Glutamatergic neuron (in vitro differentiated cells): Measurements from ENCODE around the gene ANO10. TPM values are rescaled to one million over a fixed set of nuclear protein-coding genes. Genes with fewer than 3 reads are reported as not detected.

Experiments used
- DNase-seq: peaks from one replicate; pipeline ENCODE4 v3.0.0; 2022
- H3K27ac Mint-ChIP-seq: one replicate; pipeline ENCODE4 v1.8.0; 2020; ENCODE audit warnings: mild to moderate bottlenecking, mixed read lengths, inconsistent platforms; ENCODE audit not compliant: unreplicated experiment
- H3K27me3 Mint-ChIP-seq: one replicate; pipeline ENCODE4 v1.8.0; 2020; ENCODE audit warnings: mild to moderate bottlenecking, moderate library complexity, mixed read lengths, inconsistent platforms; ENCODE audit not compliant: unreplicated experiment
- H3K36me3 Mint-ChIP-seq: one replicate; pipeline ENCODE4 v1.8.0; 2020; ENCODE audit warnings: mild to moderate bottlenecking, mixed read lengths, inconsistent platforms; ENCODE audit not compliant: unreplicated experiment
- H3K4me1 Mint-ChIP-seq: one replicate; pipeline ENCODE4 v1.8.0; 2020; ENCODE audit warnings: mild to moderate bottlenecking, low read depth, mixed read lengths, inconsistent platforms; ENCODE audit not compliant: unreplicated experiment
- H3K4me3 Mint-ChIP-seq: one replicate; pipeline ENCODE4 v1.8.0; 2020; ENCODE audit warnings: mild to moderate bottlenecking, mixed read lengths, inconsistent platforms; ENCODE audit not compliant: unreplicated experiment
- H3K9me3 Mint-ChIP-seq: one replicate; pipeline ENCODE4 v1.8.0; 2020; ENCODE audit warnings: mild to moderate bottlenecking, moderate library complexity, mixed read lengths, inconsistent platforms; ENCODE audit not compliant: unreplicated experiment
- total RNA-seq: library from RNA; stranded (reverse); fragmentation: NEBNext Ultra II Directional; extraction: Animal tissue kit (Norgen Biotek cat#: 25700); gene quantifications from one replicate; pipeline ENCODE4 v1.2.1, GENCODE V29; 2021; ENCODE audit not compliant: unreplicated experiment
- TF ChIP-seq, protein P1 (sequence below): fragments of 200-600 bp; sonication (generic); IDR thresholded peaks from one replicate; pipeline ENCODE4 v1.5.0; 2021; ENCODE audit not compliant: partially characterized antibody, unreplicated experiment

The ANO10 gene
- total RNA-seq, 1 donor from 2014 or later, result 44.9 TPM

DNA sequence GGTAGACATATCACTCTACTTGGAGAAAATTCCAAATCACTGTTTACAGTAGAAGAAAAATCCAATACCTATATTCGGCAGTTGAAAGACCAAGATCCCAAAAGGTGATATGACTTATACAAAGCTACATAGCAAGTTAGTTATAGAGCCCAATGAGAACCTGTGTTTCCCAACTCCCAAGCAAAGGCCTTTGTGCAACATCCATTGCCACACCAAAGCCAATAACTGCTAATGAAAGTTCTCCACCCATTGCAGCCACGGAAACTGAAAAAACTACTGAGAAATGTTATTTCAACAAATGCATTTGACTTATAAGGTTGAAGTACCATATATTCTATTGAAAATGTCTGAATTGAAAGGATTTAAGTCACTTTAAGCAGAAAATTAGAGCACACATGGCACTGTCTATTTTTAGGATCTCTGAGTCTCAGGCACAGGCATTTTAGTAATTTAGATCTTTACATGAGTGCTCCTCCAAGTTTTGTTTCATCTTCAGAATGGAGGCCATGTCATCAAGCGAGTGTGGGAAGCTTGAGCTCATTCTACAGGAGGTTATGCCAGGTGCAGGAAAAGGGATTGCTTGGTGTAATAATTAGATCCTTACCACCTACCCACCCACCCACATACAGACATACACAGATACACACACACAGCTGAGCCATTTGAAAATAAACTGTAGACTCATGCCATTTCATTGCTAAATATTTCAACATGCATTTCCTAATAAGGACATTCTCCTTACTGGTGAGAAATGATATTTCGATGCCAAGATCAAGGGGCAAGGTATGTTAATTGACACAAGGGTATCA, 19.7 kb upstream of the ANO10 start:
- no peak overlapping the region for H3K27ac Mint-ChIP-seq
- no peaks in the 10 kb centered on the region for H3K4me1 Mint-ChIP-seq
- no peak for DNase-seq
- TF ChIP-seq, protein P1, sequence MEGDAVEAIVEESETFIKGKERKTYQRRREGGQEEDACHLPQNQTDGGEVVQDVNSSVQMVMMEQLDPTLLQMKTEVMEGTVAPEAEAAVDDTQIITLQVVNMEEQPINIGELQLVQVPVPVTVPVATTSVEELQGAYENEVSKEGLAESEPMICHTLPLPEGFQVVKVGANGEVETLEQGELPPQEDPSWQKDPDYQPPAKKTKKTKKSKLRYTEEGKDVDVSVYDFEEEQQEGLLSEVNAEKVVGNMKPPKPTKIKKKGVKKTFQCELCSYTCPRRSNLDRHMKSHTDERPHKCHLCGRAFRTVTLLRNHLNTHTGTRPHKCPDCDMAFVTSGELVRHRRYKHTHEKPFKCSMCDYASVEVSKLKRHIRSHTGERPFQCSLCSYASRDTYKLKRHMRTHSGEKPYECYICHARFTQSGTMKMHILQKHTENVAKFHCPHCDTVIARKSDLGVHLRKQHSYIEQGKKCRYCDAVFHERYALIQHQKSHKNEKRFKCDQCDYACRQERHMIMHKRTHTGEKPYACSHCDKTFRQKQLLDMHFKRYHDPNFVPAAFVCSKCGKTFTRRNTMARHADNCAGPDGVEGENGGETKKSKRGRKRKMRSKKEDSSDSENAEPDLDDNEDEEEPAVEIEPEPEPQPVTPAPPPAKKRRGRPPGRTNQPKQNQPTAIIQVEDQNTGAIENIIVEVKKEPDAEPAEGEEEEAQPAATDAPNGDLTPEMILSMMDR, result no peak
- H3K4me3 Mint-ChIP-seq, result no peak overlapping the region
- no peaks in the 10 kb centered on the region for H3K36me3 Mint-ChIP-seq
- H3K9me3 Mint-ChIP-seq, result no peaks in the 10 kb centered on the region
- H3K27me3 Mint-ChIP-seq, result peaks cover 3% of the 10 kb centered on the region

DNA sequence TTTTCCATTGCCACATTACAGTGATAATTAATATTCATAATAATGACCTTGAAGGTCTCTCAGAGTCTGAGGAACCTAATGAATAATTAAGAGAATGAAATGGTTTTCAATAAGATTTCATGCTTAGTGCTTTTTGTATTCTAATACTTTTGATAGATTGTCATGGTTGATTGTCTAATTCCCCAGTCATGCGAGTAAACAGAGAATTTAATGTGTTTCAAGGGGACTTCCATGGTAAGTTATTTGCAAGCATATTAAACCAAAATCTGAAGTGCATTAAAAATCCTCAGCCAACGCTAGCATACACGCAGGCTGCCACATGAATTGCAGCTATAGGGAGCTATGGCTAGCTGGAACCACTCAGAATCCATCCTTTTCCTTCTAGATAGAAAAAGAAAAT, 18.9 kb upstream of the ANO10 start:
- Mint-ChIP-seq H3K27ac (no peak overlapping the region), H3K36me3 (peaks cover 4% of the 10 kb centered on the region), H3K4me3 (no peak overlapping the region), H3K4me1 (peaks cover 2% of the 10 kb centered on the region), H3K9me3 (no peaks in the 10 kb centered on the region), H3K27me3 (peaks cover 3% of the 10 kb centered on the region)
- no peak for DNase-seq
- TF ChIP-seq, protein P1, result no peak

DNA sequence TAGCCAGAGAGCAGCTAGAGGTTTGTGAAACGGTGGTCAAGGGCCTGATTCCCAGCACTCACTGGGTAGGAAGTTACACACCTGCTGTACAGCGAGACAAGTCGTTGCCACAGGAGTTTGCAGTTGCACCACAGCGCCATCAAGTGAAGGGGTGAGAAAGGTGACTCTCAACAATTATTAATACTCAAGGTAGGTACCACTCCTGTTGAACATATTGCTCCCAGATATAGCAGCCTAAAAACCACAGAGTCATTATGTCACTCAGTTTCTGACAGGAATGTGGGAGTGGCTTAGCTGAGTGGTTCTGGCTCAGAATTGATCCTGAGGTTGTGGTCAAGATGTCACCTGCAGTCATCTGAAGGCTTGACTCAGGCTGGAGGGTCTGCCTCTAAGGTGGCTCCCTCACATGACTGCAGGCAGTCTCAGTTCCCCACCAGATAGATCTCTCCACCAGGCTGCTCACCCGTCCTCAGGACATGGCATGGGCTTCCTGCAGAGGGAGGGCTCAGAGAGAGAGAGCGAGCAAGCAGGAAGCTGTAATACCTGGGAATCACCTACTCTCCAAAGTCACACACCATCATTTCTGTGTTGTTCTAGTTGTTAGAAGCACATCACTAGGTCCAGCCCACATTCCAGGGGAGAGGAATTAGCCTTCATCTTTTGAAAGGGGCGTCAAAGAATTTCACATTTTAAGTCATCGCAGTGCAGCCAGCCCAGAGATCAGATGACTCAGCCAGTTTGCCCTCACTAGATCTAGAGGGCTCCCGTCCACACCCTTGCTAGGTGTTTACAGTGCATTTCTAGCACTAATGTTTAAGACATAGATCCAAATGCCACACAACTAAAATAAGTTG, 17.0 kb upstream of the ANO10 start:
- H3K36me3 Mint-ChIP-seq, result peaks cover 4% of the 10 kb centered on the region
- H3K27ac Mint-ChIP-seq, result no peak overlapping the region
- TF ChIP-seq, protein P1, result no peak

DNA sequence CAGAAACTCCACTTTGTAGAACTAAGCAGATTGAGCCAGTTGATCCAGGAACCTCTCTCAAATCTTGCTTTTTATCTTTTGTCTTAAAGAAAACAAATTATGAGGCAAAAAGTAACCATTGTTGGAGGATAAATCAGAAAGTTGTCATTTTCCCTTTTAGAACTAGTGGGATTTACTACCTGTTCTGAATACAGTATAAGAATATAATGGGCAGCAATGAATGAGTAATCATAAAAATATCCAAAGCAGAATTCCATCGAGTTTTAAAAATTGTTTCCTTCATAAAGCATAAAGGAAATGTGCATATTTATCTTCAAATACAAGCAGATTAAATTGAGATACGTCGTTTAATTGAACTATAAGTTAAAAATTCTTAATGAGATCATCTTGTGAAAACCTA, 15.9 kb upstream of the ANO10 start:
- TF ChIP-seq, protein P1, result no peak

More for the DNA sequence above, 17.0 kb upstream of the ANO10 start:
- DNase-seq, result no peak
- Mint-ChIP-seq H3K27me3 (peaks cover 4% of the 10 kb centered on the region), H3K4me3 (no peak overlapping the region), H3K9me3 (peaks cover 2% of the 10 kb centered on the region), H3K4me1 (peaks cover 2% of the 10 kb centered on the region)

More for the DNA sequence above, 15.9 kb upstream of the ANO10 start:
- Mint-ChIP-seq H3K9me3 (peaks cover 2% of the 10 kb centered on the region), H3K27me3 (peaks cover 3% of the 10 kb centered on the region), H3K27ac (no peak overlapping the region), H3K4me3 (no peak overlapping the region), H3K36me3 (peaks cover 4% of the 10 kb centered on the region), H3K4me1 (peaks cover 2% of the 10 kb centered on the region)
- DNase-seq, result no peak
